ENCODE measurements around the gene CPZ. TPM values are rescaled to one million over a fixed set of nuclear protein-coding genes. Genes with fewer than 3 reads are reported as not detected.

CPZ gene
- total RNA-seq, 4 donors from 2014 or later: 0.32 to 4.2 (median 2.1) TPM

DNA sequence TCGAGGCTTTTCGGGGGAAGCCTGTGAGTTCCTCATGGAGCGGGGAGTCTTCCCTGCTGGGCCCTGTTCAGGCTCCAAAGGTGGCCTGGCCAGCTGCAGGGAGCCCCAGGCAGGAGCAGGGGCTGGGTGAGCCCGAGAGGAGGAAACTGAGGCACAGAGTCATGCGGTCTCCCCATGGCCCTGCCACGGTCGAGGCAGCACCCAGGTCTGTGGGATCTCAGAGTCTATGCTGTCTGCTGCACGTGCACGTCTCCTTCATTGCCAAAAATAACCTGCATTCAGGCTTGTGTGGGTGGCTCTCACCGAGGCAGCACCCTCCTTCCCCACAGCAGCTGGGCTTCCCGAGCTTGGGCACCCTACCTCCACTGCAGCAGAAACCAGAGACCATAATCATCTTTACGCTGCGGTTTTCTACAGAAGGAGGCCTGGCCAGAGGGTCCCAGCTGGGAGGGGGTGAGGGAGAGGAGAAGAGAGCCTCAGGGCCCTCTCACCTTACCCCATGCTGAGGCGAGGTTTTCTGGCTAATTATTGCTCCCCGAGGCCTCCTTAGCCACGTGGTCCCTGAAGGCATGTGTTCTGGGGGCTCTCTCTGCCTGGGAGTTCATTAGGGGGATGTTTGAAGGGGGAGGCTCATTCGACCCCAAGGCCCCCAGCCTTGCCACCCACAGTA, 64.3 kb downstream of the CPZ start:
- 55% methylated on average over 6 of the region's 17 CpGs for WGBS
- H3K27me3 ChIP-seq: peaks cover 35% of the 10 kb centered on the region
- peak in 1 of 2 donors; percentile 74 for DNase-seq (ENCODE audit: low spot score in 2 of 2)
- no peaks in the 10 kb centered on the region for H3K9me3 ChIP-seq
- no peak overlapping the region for H3K27ac ChIP-seq
- H3K36me3 ChIP-seq: no peaks in the 10 kb centered on the region
- no peaks in the 10 kb centered on the region for H3K4me1 ChIP-seq
- no peak overlapping the region for H3K4me3 ChIP-seq
- no peak for TF ChIP-seq POLR2AphosphoS5 (IDR thresholded peaks at IDR 0.05)
- TF ChIP-seq EP300 (IDR thresholded peaks at IDR 0.05): no peak
- TF ChIP-seq POLR2A (IDR thresholded peaks at IDR 0.05): no peak
- TF ChIP-seq, protein P1, sequence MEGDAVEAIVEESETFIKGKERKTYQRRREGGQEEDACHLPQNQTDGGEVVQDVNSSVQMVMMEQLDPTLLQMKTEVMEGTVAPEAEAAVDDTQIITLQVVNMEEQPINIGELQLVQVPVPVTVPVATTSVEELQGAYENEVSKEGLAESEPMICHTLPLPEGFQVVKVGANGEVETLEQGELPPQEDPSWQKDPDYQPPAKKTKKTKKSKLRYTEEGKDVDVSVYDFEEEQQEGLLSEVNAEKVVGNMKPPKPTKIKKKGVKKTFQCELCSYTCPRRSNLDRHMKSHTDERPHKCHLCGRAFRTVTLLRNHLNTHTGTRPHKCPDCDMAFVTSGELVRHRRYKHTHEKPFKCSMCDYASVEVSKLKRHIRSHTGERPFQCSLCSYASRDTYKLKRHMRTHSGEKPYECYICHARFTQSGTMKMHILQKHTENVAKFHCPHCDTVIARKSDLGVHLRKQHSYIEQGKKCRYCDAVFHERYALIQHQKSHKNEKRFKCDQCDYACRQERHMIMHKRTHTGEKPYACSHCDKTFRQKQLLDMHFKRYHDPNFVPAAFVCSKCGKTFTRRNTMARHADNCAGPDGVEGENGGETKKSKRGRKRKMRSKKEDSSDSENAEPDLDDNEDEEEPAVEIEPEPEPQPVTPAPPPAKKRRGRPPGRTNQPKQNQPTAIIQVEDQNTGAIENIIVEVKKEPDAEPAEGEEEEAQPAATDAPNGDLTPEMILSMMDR (IDR thresholded peaks at IDR 0.05): no peak

DNA sequence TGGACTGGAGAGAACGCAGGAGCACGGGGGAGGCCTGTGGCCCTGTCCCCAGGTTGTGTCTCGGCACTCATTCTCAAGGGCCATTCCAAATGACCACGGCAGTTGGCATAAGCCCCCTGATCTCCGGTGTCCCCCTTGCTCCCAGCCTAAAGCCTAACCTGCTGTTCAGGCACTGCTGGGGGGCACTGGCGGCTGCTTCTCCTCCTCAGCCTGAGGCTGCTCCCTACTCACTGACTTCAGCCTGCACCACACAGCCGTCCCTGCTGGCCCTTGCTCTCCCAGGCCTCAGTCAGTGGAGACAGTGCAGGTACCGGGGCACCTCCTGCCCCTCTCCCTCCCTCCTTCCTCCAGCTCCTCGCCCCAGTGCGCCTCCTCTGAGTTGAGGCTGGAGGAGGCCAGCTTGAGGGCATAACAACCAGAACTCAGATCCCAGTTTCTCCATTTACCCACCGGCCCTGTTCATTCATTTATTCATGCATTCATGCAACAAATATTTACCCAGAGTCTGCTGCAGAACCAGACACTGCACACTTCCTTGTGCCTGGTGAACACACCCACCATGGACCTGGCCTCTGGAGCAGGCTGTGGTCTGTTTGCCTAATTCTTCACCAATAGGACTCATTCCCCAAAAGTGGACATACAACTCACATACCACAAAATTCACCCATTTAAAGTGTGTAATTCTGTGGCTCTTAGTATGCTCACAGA, 65.0 kb downstream of the CPZ start:
- Histone ChIP-seq H3K4me3 (no peak overlapping the region), H3K4me1 (no peaks in the 10 kb centered on the region), H3K36me3 (no peaks in the 10 kb centered on the region), H3K9me3 (no peaks in the 10 kb centered on the region), H3K27me3 (peaks cover 30% of the 10 kb centered on the region), H3K27ac (no peak overlapping the region)
- WGBS: 76% methylated on average over 7 of the region's 11 CpGs
- TF ChIP-seq EP300 (IDR thresholded peaks at IDR 0.05): no peak
- no peak for TF ChIP-seq POLR2A (IDR thresholded peaks at IDR 0.05)
- no peak for TF ChIP-seq POLR2AphosphoS5 (IDR thresholded peaks at IDR 0.05)
- TF ChIP-seq, protein P1 (IDR thresholded peaks at IDR 0.05): no peak
- peak in 1 of 2 donors; percentile 57 for DNase-seq (ENCODE audit: low spot score in 2 of 2)

DNA sequence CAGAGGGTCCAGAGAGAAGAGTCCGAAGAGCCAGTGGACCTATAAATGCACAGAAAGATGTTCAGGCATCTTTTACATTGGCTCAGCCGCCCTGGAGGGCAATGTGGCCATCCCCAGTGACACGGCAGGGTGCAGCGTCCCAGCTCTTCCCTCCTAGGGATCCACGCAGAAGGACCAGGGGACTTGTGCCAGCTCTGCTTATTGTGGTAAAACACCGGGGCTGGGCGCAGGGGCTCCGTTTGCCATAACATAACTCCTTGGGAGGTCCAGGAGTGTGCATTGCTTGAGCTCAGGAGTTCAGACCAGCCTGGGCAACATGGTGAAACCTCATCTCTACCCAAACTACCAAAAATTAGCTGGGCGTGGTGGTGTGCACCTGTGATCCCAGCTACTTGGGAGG, 70.2 kb downstream of the CPZ start:
- TF ChIP-seq EP300 (IDR thresholded peaks at IDR 0.05): no peak
- no peak for TF ChIP-seq POLR2A (IDR thresholded peaks at IDR 0.05)
- TF ChIP-seq POLR2AphosphoS5 (IDR thresholded peaks at IDR 0.05): no peak
- TF ChIP-seq, protein P1 (IDR thresholded peaks at IDR 0.05): no peak
- H3K27ac ChIP-seq: no peak overlapping the region
- no peak overlapping the region for H3K4me3 ChIP-seq
- no peaks in the 10 kb centered on the region for H3K9me3 ChIP-seq
- no peak for DNase-seq (ENCODE audit: low spot score in 2 of 2)
- 88% methylated on average over 6 of the region's 9 CpGs for WGBS
- no peaks in the 10 kb centered on the region for H3K36me3 ChIP-seq
- peaks cover 39% of the 10 kb centered on the region for H3K27me3 ChIP-seq
- H3K4me1 ChIP-seq: no peaks in the 10 kb centered on the region

DNA sequence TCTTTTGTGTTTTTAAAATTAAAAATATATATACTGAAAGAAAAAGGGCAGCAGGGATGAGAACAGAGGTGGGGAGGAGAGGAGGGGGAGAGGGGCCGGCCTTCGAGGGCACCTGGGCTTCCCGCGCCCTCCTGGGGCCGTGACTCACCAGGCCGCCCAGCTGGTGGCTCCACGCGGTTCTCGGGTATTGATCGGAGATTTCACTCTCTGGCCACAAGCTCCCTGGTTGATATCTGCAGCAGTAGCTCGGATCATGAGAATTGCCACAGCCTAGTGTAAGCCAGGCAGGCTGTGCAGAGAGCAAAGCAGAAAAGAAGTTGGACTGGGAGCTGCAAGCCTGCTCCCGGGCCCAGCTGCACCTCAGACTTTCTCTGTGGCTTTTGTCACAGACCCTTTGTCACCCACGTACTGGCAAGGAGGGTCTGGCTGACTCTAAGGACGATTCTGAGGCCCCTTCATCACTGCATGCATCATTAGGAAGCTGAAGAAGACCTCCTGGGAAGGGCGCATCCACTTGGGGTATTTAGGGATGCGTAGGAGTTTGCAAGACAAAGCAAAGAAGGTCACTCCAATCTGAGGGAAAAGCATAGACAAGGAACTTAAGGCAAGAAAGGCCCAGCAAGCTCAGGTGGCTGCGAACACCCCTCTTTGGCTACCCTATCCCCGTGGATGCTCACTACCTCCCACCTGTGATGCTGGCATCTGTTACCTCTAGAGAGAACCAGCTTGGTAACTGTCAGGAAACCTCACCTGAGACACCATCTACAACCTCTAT, 71.7 kb downstream of the CPZ start:
- no peak overlapping the region for H3K27ac ChIP-seq
- no peaks in the 10 kb centered on the region for H3K4me1 ChIP-seq
- H3K4me3 ChIP-seq: no peak overlapping the region
- H3K27me3 ChIP-seq: peaks cover 41% of the 10 kb centered on the region
- no peaks in the 10 kb centered on the region for H3K9me3 ChIP-seq
- no peak for DNase-seq (ENCODE audit: low spot score in 2 of 2)
- TF ChIP-seq, protein P1 (IDR thresholded peaks at IDR 0.05): no peak
- TF ChIP-seq POLR2AphosphoS5 (IDR thresholded peaks at IDR 0.05): no peak
- no peak for TF ChIP-seq EP300 (IDR thresholded peaks at IDR 0.05)
- no peak for TF ChIP-seq POLR2A (IDR thresholded peaks at IDR 0.05)
- WGBS: 69% methylated on average over 14 of the region's 18 CpGs
- no peaks in the 10 kb centered on the region for H3K36me3 ChIP-seq

DNA sequence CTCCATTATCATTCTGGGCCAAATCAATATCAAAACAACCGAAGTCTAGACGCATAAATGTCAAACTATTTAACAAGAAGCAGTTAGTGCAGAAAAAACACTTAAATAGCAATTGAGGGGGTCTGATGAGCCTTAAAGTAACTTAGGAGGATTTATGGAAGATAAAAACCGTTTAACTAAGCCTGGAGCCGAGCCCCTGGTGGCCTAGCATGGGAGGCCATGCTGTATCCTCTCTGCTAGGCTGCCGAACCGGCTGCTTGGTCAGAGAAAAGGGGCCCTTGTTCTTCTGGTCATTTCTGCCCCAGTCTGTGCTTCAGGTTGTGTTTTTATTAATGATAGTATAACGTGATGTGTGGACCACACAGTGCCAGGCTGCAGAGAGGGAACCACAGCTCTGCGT, 72.4 kb downstream of the CPZ start:
- Histone ChIP-seq H3K9me3 (no peaks in the 10 kb centered on the region), H3K4me1 (no peaks in the 10 kb centered on the region), H3K27me3 (peaks cover 41% of the 10 kb centered on the region), H3K4me3 (no peak overlapping the region), H3K36me3 (no peaks in the 10 kb centered on the region), H3K27ac (no peak overlapping the region)
- WGBS: 61% methylated on average over 8 of the region's 8 CpGs
- DNase-seq (ENCODE audit: low spot score in 2 of 2): no peak
- TF ChIP-seq EP300 (IDR thresholded peaks at IDR 0.05): no peak
- TF ChIP-seq POLR2A (IDR thresholded peaks at IDR 0.05): no peak
- TF ChIP-seq, protein P1 (IDR thresholded peaks at IDR 0.05): no peak
- no peak for TF ChIP-seq POLR2AphosphoS5 (IDR thresholded peaks at IDR 0.05)

Measured in suprapubic skin (tissue), 4 donors.